ENCODE measurements around the gene FTH1. TPM values are rescaled to one million over a fixed set of nuclear protein-coding genes. Genes with fewer than 3 reads are reported as not detected.

Gene FTH1
- total RNA-seq, 1 donor from 2014 or later, result 1,419 TPM

GRCh38 chr11:61976420-61976800, 9.0 kb upstream of the FTH1 start:
- H3K27ac Mint-ChIP-seq, result peak overlapping the region; percentile 66
- no peak overlapping the region for H3K4me3 Mint-ChIP-seq
- peaks cover 70% of the 10 kb centered on the region for H3K4me1 Mint-ChIP-seq
- no peaks in the 10 kb centered on the region for H3K36me3 Mint-ChIP-seq
- no peaks in the 10 kb centered on the region for H3K9me3 Mint-ChIP-seq
- DNase-seq (ENCODE audit: low spot score in 2 of 2, unreplicated experiment in 2 of 2), result no peak
- no peak for TF ChIP-seq CTCF (IDR thresholded peaks at IDR 0.05; ENCODE audit: unreplicated experiment)
- H3K27me3 Mint-ChIP-seq (ENCODE audit: low read depth), result no peaks in the 10 kb centered on the region

GRCh38 chr11:61975638-61976419, 8.4 kb upstream of the FTH1 start:
- no peaks in the 10 kb centered on the region for H3K36me3 Mint-ChIP-seq
- H3K27ac Mint-ChIP-seq, result peak overlapping the region; percentile 91
- H3K27me3 Mint-ChIP-seq (ENCODE audit: low read depth), result no peaks in the 10 kb centered on the region
- DNase-seq (ENCODE audit: low spot score in 2 of 2, unreplicated experiment in 2 of 2), result peak in 1 of 2 experiments; percentile 33
- TF ChIP-seq CTCF (IDR thresholded peaks at IDR 0.05; ENCODE audit: unreplicated experiment), result no peak
- H3K9me3 Mint-ChIP-seq, result no peaks in the 10 kb centered on the region
- peaks cover 70% of the 10 kb centered on the region for H3K4me1 Mint-ChIP-seq
- no peak overlapping the region for H3K4me3 Mint-ChIP-seq

GRCh38 chr11:61974766-61975631, 7.6 kb upstream of the FTH1 start:
- peak overlapping the region; percentile 91 for H3K27ac Mint-ChIP-seq
- no peaks in the 10 kb centered on the region for H3K36me3 Mint-ChIP-seq
- no peaks in the 10 kb centered on the region for H3K27me3 Mint-ChIP-seq (ENCODE audit: low read depth)
- no peaks in the 10 kb centered on the region for H3K9me3 Mint-ChIP-seq
- peaks cover 71% of the 10 kb centered on the region for H3K4me1 Mint-ChIP-seq
- DNase-seq (ENCODE audit: low spot score in 2 of 2, unreplicated experiment in 2 of 2), result peak in 1 of 2 experiments; percentile 33
- no peak for TF ChIP-seq CTCF (IDR thresholded peaks at IDR 0.05; ENCODE audit: unreplicated experiment)
- H3K4me3 Mint-ChIP-seq, result no peak overlapping the region

GRCh38 chr11:61973476-61974162, 6.2 kb upstream of the FTH1 start:
- H3K27me3 Mint-ChIP-seq (ENCODE audit: low read depth), result no peaks in the 10 kb centered on the region
- peak in 1 of 2 experiments; percentile 37 for DNase-seq (ENCODE audit: low spot score in 2 of 2, unreplicated experiment in 2 of 2)
- H3K4me1 Mint-ChIP-seq, result peaks cover 77% of the 10 kb centered on the region
- H3K36me3 Mint-ChIP-seq, result no peaks in the 10 kb centered on the region
- H3K27ac Mint-ChIP-seq, result peak overlapping the region; percentile 96
- no peak for TF ChIP-seq CTCF (IDR thresholded peaks at IDR 0.05; ENCODE audit: unreplicated experiment)
- peak overlapping the region; percentile 11 for H3K4me3 Mint-ChIP-seq
- H3K9me3 Mint-ChIP-seq, result no peaks in the 10 kb centered on the region

DNA sequence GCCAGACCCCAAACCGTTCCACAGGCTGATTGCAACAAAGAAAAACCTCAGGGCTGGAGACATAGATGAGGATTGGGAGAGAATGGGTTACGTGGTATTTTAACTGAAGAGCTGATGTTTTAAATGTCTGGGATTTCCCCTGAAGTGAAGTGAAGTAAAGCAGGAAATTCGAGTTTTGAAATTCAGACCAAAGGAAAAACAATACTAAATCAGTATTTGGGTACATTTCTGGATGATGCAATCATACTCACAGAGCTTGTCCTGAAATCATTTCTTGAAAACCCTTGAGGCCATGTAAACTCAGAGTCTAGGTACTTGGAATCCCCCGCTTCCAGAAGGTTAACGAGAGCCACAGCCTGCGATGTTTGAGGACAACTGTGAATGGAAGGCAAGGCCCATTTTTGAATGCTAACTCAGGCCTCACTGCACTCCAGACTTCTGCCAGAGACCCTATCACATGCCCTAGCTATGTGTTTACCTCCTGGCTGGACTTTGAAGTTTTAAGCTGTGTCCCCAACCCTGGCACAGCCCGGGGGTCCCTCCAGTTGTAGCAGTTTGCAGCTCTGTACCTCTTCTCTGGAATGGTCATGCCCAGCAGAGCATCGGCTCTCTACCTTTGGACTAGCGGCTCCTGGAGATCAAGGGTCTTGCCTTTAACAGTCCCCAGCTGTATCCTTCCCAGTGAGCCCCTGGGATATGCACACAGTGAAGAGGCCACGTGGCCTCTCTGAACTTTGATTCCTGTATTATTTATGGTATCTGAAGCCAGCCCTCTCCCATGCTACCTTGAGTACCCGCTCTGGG, 5.4 kb upstream of the FTH1 start:
- Mint-ChIP-seq H3K4me1 (peaks cover 82% of the 10 kb centered on the region), H3K36me3 (no peaks in the 10 kb centered on the region), H3K27ac (peak overlapping the region; percentile 96), H3K27me3 (ENCODE audit: low read depth) (no peaks in the 10 kb centered on the region), H3K4me3 (peak overlapping the region; percentile 1), H3K9me3 (no peaks in the 10 kb centered on the region)
- TF ChIP-seq CTCF (IDR thresholded peaks at IDR 0.05; ENCODE audit: unreplicated experiment), result no peak
- peak in 1 of 2 experiments; percentile 37 for DNase-seq (ENCODE audit: low spot score in 2 of 2, unreplicated experiment in 2 of 2)
